Kidney (tissue), 14 donors: ENCODE data around the gene TNFRSF18. TPM values are rescaled to one million over a fixed set of nuclear protein-coding genes. Genes with fewer than 3 reads are reported as not detected.
A peak's percentile ranks its signal among the peaks of the same experiment; 100 is the strongest.
"Not testable (repeated sequence)": the region's sequence is repeated elsewhere in the genome, so short reads cannot be mapped to it uniquely, and the experiment has no call there.

Source experiments
- DNase-seq, 5 donors: peaks; one replicate each; pipeline ENCODE4 v3.0.0-alpha.2; 2013 to 2020
- FAIRE-seq: peaks from 2 replicates; lab custom pipeline; 2012; peaks lifted over from hg19 to GRCh38; lab: Jason Lieb, UNC
- H3K27ac ChIP-seq, 2 donors: one replicate each; pipeline ENCODE4 v1.7.0; 2013; ENCODE audit warnings: low read depth in 2 of 2, low read length in 2 of 2, inconsistent platforms in 1 of 2
- H3K27me3 ChIP-seq: one replicate; pipeline ENCODE4 v1.7.1; 2013; ENCODE audit warnings: low read length, inconsistent platforms; ENCODE audit not compliant: control insufficient read depth, insufficient read depth
- H3K36me3 ChIP-seq, 3 donors: one replicate each; pipeline versions ENCODE4 v1.7.0 to v1.7.1; 2013; ENCODE audit warnings: low read length in 3 of 3, control low read depth in 1 of 3, inconsistent platforms in 1 of 3; ENCODE audit not compliant: insufficient read depth in 3 of 3, control insufficient read depth in 2 of 3
- H3K4me1 ChIP-seq, 3 donors: one replicate each; pipeline versions ENCODE4 v1.7.0 to v1.7.1; 2013; ENCODE audit warnings: low read length in 3 of 3, inconsistent platforms in 1 of 3, low read depth in 1 of 3; ENCODE audit not compliant: control insufficient read depth in 2 of 3, insufficient read depth in 2 of 3
- H3K4me3 ChIP-seq, 3 donors: one replicate each; pipeline versions ENCODE4 v1.7.0 to v1.8.1; 2013; ENCODE audit warnings: low read length in 3 of 3, control low read depth in 1 of 3, inconsistent platforms in 1 of 3
- H3K9ac ChIP-seq, 3 donors: one replicate each; pipeline versions ENCODE4 v1.7.0 to v1.7.1; 2013; ENCODE audit warnings: low read length in 3 of 3, control low read depth in 1 of 3, inconsistent platforms in 1 of 3
- H3K9me3 ChIP-seq, 3 donors: one replicate each; pipeline versions ENCODE4 v1.7.0 to v1.7.1; 2013; ENCODE audit warnings: low read length in 3 of 3, control low read depth in 1 of 3, inconsistent platforms in 1 of 3; ENCODE audit not compliant: control insufficient read depth in 2 of 3, insufficient read depth in 1 of 3
- CTCF ChIP-seq: IDR thresholded peaks from 3 replicates; pipeline ENCODE4 v1.5.1; 2012; ENCODE audit warnings: mild to moderate bottlenecking, moderate library complexity, borderline replicate concordance; ENCODE audit not compliant: insufficient read depth; ENCODE audit errors: extremely low read depth
- intact Hi-C: fragments of 100-400 bp; cut with DNase I; formaldehyde crosslinking; loops from one replicate; pipeline ENCODE4 v1.11.1; 2022
- polyA plus RNA-seq: library from polyadenylated mRNA; stranded (reverse); fragments of 350-450 nt; fragmentation: Illumina TruSeq; extraction: RNeasy Lipid Tissue Mini Kit (QIAGEN cat#74804); gene quantifications from one replicate; pipeline ENCODE4 v1.2.3, GENCODE V29; 2014; ENCODE audit warnings: low read depth, low replicate concordance; ENCODE audit not compliant: insufficient read depth
- total RNA-seq: library from RNA; stranded (reverse); fragmentation: NEBNext Ultra II Directional; extraction: Animal tissue kit (Norgen Biotek cat#: 25700); gene quantifications from one replicate; pipeline ENCODE4 v1.2.1, GENCODE V29; 2021
- donor health status: control.
- donor health status: control.
- donor health status: control.
- donor health status: control.
- donor health status: control.
- donor health status: DM: yes; HTN: yes; CAD: no.
- donor health status: Normal renal cell carcinoma (clear cell type).

TNFRSF18 gene
- total and polyA plus RNA-seq, 2 donors from 2014 or later = 8.1 TPM; not detected in 1

- Histone ChIP-seq H3K9me3 (no peaks in the 10 kb centered on the region), H3K27ac (no peak overlapping the region), H3K9ac (no peak overlapping the region), H3K36me3 (peaks cover 0 to 5% (median 0%) of the 10 kb centered on the region in 3 donors), H3K27me3 (no peaks in the 10 kb centered on the region), H3K4me1 (no peaks in the 10 kb centered on the region), H3K4me3 (no peak overlapping the region)
- TF ChIP-seq CTCF = no peak
- FAIRE-seq = no peak
- intact Hi-C loops = no loop called here
- DNase-seq = peak in 1 of 5 donors; percentile 53
Measured at GRCh38 chr1:1250786-1251284, 44.4 kb upstream of the TNFRSF18 start.

- H3K9ac ChIP-seq, intact Hi-C loops: not testable (repeated sequence)
Measured at GRCh38 chr1:1248009-1248913, 41.9 kb upstream of the TNFRSF18 start.

GRCh38 chr1:1247341-1247913 lies 41.0 kb upstream of the TNFRSF18 start:
- no peaks in the 10 kb centered on the region for H3K36me3 ChIP-seq
- peak in 1 of 5 donors; percentile 55 for DNase-seq
- no peaks in the 10 kb centered on the region for H3K4me1 ChIP-seq
- H3K27me3 ChIP-seq = no peaks in the 10 kb centered on the region
- no peak for FAIRE-seq
- no peak overlapping the region for H3K9ac ChIP-seq
- intact Hi-C loops = no loop called here
- TF ChIP-seq CTCF = no peak
- H3K27ac ChIP-seq = no peak overlapping the region
- no peaks in the 10 kb centered on the region for H3K9me3 ChIP-seq
- H3K4me3 ChIP-seq = no peak overlapping the region

More at GRCh38 chr1:1248009-1248913, 41.9 kb upstream of the TNFRSF18 start:
- FAIRE-seq, H3K27me3 ChIP-seq, H3K9me3 ChIP-seq, H3K4me1 ChIP-seq, H3K27ac ChIP-seq, H3K36me3 ChIP-seq, H3K4me3 ChIP-seq: not testable (repeated sequence)
- peak in 1 of 5 donors; percentile 54 for DNase-seq
